ENCODE measurements around the gene IFNL1. TPM values are rescaled to one million over a fixed set of nuclear protein-coding genes. Genes with fewer than 3 reads are reported as not detected.

The IFNL1 gene
- total RNA-seq, 1 experiment from 2014 or later, result not detected

- no peak overlapping the region for H3K4me3 ChIP-seq (ENCODE audit: low read depth, low read length)
- no peak for DNase-seq
- no peak for TF ChIP-seq CTCF (IDR thresholded peaks at IDR 0.05; ENCODE audit: insufficient read depth in 1 of 2, low read depth in 1 of 2, low read length in 1 of 2, severe bottlenecking in 1 of 2, unreplicated experiment in 1 of 2)
- peaks cover 12% of the 10 kb centered on the region for H3K9me3 Mint-ChIP-seq (ENCODE audit: unreplicated experiment)
- 0 out of 2 replicates have a peak, but pooled peaks cover 3% of the 10 kb centered on the region for H3K9me3 ChIP-seq
- CTCF ChIA-PET, result no interaction called here
- H3K4me3 Mint-ChIP-seq (ENCODE audit: unreplicated experiment), result no peak overlapping the region
- no TSS peak for BruUV-seq (replicated peaks)
- peaks cover 35% of the 10 kb centered on the region for H3K4me1 Mint-ChIP-seq (ENCODE audit: low read depth, unreplicated experiment)
- H3K36me3 ChIP-seq (ENCODE audit: control insufficient read depth, insufficient read depth, low read length), result no peaks in the 10 kb centered on the region
- H3K36me3 Mint-ChIP-seq (ENCODE audit: insufficient read depth, unreplicated experiment), result peaks cover 7% of the 10 kb centered on the region
- no peaks in the 10 kb centered on the region for H3K27me3 Mint-ChIP-seq (ENCODE audit: insufficient read depth, unreplicated experiment)
- H3K4me1 ChIP-seq, result peaks cover 49% of the 10 kb centered on the region
- H3K27me3 ChIP-seq (replicated peaks; ENCODE audit: control insufficient read depth, insufficient read depth, low read length), result no peaks in the 10 kb centered on the region
- peak overlapping the region; percentile 79 for H3K27ac Mint-ChIP-seq (ENCODE audit: unreplicated experiment)
- POLR2A ChIA-PET, result interaction anchor here (0.6 kb wide), 1 partner anchor 26 kb away, joined by 6 read pairs; no protein-coding TSS in a partner anchor
- intact Hi-C loops (cut with micrococcal nuclease; ENCODE audit: unreplicated experiment), result loop anchor here (2.0 kb wide), 1 partner anchor 57 kb away; no protein-coding TSS in a partner anchor
Measured at GRCh38 chr19:39251846-39252245, 44.4 kb upstream of the IFNL1 start.

GRCh38 chr19:39252458-39252857 is 43.7 kb upstream of the IFNL1 start:
- TF ChIP-seq CTCF (IDR thresholded peaks at IDR 0.05; ENCODE audit: insufficient read depth in 1 of 2, low read depth in 1 of 2, low read length in 1 of 2, severe bottlenecking in 1 of 2, unreplicated experiment in 1 of 2), result no peak
- peaks cover 12% of the 10 kb centered on the region for H3K9me3 Mint-ChIP-seq (ENCODE audit: unreplicated experiment)
- H3K27me3 Mint-ChIP-seq (ENCODE audit: insufficient read depth, unreplicated experiment), result no peaks in the 10 kb centered on the region
- peaks cover 35% of the 10 kb centered on the region for H3K4me1 Mint-ChIP-seq (ENCODE audit: low read depth, unreplicated experiment)
- no peak for DNase-seq
- H3K4me3 Mint-ChIP-seq (ENCODE audit: unreplicated experiment), result no peak overlapping the region
- POLR2A ChIA-PET, result no interaction called here
- H3K9me3 ChIP-seq, result 0 out of 2 replicates have a peak, but pooled peaks cover 3% of the 10 kb centered on the region
- no peak overlapping the region for H3K4me3 ChIP-seq (ENCODE audit: low read depth, low read length)
- intact Hi-C loops (cut with micrococcal nuclease; ENCODE audit: unreplicated experiment), result no loop called here
- CTCF ChIA-PET, result no interaction called here
- BruUV-seq (replicated peaks), result no TSS peak
- no peaks in the 10 kb centered on the region for H3K36me3 ChIP-seq (ENCODE audit: control insufficient read depth, insufficient read depth, low read length)
- peaks cover 50% of the 10 kb centered on the region for H3K4me1 ChIP-seq
- peaks cover 14% of the 10 kb centered on the region for H3K36me3 Mint-ChIP-seq (ENCODE audit: insufficient read depth, unreplicated experiment)
- no peaks in the 10 kb centered on the region for H3K27me3 ChIP-seq (replicated peaks; ENCODE audit: control insufficient read depth, insufficient read depth, low read length)
- peak overlapping the region; percentile 79 for H3K27ac Mint-ChIP-seq (ENCODE audit: unreplicated experiment)

GRCh38 chr19:39253374-39254149 is 42.6 kb upstream of the IFNL1 start:
- Mint-ChIP-seq H3K27me3 (ENCODE audit: insufficient read depth, unreplicated experiment) (no peaks in the 10 kb centered on the region), H3K27ac (ENCODE audit: unreplicated experiment) (no peak overlapping the region), H3K4me1 (ENCODE audit: low read depth, unreplicated experiment) (peaks cover 45% of the 10 kb centered on the region), H3K9me3 (ENCODE audit: unreplicated experiment) (peaks cover 12% of the 10 kb centered on the region), H3K4me3 (ENCODE audit: unreplicated experiment) (no peak overlapping the region), H3K36me3 (ENCODE audit: insufficient read depth, unreplicated experiment) (peaks cover 25% of the 10 kb centered on the region)
- TF ChIP-seq CTCF (IDR thresholded peaks at IDR 0.05; ENCODE audit: insufficient read depth in 1 of 2, low read depth in 1 of 2, low read length in 1 of 2, severe bottlenecking in 1 of 2, unreplicated experiment in 1 of 2), result no peak
- intact Hi-C loops (cut with micrococcal nuclease; ENCODE audit: unreplicated experiment), result no loop called here
- no peaks in the 10 kb centered on the region for H3K27me3 ChIP-seq (replicated peaks; ENCODE audit: control insufficient read depth, insufficient read depth, low read length)
- H3K4me1 ChIP-seq, result peaks cover 58% of the 10 kb centered on the region
- ChIA-PET POLR2A (no interaction called here), CTCF (no interaction called here)
- H3K36me3 ChIP-seq (ENCODE audit: control insufficient read depth, insufficient read depth, low read length), result no peaks in the 10 kb centered on the region
- BruUV-seq (replicated peaks), result no TSS peak
- DNase-seq, result no peak
- no peak overlapping the region for H3K4me3 ChIP-seq (ENCODE audit: low read depth, low read length)
- 0 out of 2 replicates have a peak, but pooled peaks cover 8% of the 10 kb centered on the region for H3K9me3 ChIP-seq

Data from Caco-2 (cell line).